GM19238 (cell line): ENCODE measurements around the gene UCP2.

Source experiments
- DNase-seq: peaks from one replicate; pipeline ENCODE4 v3.0.0; 2011; ENCODE audit warnings: low spot score; ENCODE audit not compliant: insufficient read length

Gene UCP2, protein sequence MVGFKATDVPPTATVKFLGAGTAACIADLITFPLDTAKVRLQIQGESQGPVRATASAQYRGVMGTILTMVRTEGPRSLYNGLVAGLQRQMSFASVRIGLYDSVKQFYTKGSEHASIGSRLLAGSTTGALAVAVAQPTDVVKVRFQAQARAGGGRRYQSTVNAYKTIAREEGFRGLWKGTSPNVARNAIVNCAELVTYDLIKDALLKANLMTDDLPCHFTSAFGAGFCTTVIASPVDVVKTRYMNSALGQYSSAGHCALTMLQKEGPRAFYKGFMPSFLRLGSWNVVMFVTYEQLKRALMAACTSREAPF

GRCh38 chr11:73982595-73982989, at the start of gene UCP2:
Gene UCP2 (minus strand): TSS chr11:73982843. CDS start chr11:73978378, 4,465 bp downstream.
- peak; percentile 64 for DNase-seq

GRCh38 chr11:74030723-74031676, 48.4 kb upstream of the UCP2 start:
- DNase-seq, result no peak

- no peak for DNase-seq
Measured at GRCh38 chr11:74025467-74026166, 43.0 kb upstream of the UCP2 start.

DNA sequence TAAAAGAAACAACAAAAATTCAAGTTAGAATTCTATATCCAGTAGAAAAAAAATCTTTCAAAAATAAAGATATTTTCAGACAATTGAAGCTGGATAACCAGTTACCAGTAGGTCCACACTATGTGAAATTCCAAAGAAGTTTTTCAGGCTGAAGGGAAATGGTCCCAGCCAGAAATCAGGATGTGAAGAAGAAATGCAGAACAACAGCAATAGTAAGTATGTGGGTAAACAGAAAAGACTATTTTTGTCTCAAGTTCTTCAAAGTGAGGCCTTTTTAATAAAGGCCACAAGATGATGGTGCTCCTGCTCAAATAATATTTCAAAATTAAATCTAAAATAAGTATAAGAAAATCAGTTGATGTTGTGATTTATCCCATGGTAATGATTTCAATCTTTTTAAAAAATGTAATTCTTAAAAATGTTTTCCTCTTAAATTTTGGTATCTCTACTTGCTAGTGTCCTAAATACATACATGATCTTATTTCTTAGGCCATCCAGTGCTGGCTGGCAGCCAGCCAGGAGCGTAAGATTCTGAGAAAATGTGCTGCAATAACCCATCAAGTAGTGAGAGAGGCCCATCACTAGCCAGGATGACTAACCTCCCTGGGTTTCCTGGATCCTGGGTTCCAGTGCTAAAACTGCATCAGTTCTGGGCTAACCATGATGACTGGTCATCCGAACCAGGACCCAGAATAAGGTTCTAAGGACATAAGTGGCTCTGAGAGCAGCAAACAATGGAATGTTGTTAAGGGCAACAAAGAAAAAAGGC, 41.8 kb upstream of the UCP2 start:
- DNase-seq, result no peak

- DNase-seq, result no peak
Measured at GRCh38 chr11:74023276-74023675, 40.6 kb upstream of the UCP2 start.

DNA sequence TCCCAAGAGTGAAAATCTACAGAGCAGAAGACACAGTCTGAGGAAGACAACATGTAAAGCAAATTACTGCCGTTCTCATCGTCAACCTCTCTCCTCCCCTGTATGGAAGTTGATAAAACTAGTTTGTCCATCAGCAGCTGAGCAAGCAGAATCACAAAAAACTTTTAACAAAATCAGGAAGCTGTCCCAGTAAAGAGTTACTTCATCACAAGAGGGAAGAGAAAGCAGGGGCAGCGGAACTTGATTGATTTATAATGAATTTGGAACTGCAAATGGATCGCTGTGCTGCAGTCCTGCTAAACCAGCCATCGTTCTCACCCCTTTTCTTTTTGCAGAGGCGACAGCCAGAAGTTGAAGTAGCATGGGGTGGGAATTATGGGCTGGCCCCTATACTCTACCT, 39.9 kb upstream of the UCP2 start:
- no peak for DNase-seq

GRCh38 chr11:74021998-74022397, 39.4 kb upstream of the UCP2 start:
- DNase-seq, result no peak

- no peak for DNase-seq
Measured at GRCh38 chr11:74020539-74020938, 37.9 kb upstream of the UCP2 start.

GRCh38 chr11:74019860-74020259, 37.2 kb upstream of the UCP2 start:
- no peak for DNase-seq

DNA sequence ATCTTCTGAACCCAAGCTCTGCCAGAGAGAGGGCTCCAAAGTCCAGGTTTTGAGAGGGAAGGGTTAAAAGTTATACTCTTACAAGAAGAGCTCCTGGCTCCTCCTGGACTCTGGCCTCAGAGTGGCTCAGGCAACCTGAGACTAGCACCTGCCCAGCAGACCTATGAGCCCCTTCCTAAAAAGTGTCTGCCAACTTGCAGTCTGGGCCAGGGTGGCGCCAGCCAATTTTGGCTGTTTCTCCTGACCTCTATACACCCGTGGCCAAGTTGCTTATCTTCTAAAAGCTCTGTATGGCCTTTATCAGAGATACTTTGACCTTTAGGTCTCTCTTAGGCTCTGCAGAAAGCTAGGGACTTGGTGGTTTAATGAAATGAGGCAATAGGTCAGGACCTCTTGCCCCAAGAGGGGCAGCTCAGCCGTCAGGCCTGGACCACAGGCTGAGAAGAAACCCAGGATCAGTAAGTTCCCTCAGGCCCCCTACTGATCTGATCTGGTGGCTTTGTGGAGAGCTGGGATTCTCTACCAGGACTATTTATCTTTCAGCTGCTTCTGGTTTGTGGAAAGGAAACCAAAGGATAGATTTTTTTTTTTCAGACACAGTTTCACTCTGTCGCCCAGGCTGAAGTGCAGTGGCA, 36.6 kb upstream of the UCP2 start:
- DNase-seq, result no peak

DNA sequence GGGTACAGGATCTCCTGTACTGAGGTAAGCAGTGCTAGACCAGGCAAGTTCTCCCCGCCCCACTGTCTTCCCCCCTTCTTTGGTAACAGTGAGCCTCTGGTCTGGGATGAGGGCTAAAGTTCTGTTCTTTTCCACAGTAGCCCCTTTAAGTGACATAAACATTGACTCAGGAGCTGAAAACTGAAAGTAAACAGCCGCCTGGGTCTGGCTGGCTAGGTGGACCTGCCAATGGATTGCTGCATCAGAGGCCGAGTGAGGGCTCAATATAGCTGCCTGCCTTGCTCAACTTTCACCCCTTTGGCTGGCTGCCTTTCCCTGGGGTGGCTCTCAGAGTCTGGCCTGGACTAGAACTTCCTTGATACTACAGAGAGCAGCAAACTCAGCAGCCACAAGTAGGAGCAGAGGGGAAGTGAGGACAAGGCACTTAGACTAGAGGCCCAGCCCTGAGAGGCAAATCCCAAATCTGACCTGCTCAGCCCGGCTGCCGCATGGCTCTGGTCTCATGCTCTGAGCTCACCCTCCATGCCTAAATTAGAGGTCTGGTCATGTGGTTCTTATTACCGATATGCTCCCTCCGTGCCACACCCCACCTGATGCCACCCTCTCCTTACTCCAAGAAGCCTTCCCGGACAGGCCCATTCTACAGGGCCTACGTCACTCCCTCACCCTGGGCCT, 35.8 kb upstream of the UCP2 start:
- no peak for DNase-seq

- no peak for DNase-seq
Measured at GRCh38 chr11:74017631-74018030, 35.0 kb upstream of the UCP2 start.

GRCh38 chr11:74015919-74016684, 33.5 kb upstream of the UCP2 start:
- DNase-seq, result no peak

DNA sequence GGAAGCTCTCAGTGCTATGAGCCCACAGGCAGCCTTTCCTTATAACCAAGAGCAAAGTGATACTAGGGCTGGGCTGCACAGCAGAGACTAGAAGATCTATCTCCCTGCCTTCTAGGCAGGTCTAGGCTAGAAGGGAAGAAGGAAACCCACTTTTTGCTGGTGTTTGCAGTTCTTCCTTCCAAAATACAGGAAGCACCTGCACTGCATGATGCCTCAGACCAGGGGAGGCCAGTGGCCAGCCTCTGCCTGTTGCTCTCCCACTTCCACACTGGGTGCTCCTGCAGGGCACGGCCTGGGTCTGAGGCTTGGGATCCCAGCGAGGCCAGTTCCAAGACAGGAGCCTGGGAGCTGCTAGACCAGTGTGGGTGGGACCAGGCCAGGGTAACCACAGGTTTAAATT, 32.2 kb upstream of the UCP2 start:
- DNase-seq, result no peak

DNA sequence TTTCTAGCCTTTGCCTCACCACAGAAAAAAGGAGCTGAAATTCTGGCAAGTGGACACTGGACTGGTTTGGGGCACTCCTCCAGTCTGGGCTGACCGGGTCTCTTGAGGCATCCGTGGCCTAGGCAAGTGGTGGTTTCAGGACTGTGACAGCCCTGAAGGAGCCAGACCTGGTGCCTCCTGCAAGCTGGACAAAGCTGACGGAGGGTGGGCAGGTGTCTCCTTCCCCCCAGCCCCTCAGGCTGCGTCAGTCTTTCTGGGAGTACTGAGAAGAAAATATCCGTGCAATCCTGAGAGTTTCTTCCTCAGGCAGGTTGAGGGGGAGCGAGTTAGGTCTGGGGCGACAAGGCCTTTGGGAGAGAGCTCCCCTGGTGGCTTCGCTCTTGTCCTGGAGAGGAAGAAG, 30.5 kb upstream of the UCP2 start:
- no peak for DNase-seq

DNA sequence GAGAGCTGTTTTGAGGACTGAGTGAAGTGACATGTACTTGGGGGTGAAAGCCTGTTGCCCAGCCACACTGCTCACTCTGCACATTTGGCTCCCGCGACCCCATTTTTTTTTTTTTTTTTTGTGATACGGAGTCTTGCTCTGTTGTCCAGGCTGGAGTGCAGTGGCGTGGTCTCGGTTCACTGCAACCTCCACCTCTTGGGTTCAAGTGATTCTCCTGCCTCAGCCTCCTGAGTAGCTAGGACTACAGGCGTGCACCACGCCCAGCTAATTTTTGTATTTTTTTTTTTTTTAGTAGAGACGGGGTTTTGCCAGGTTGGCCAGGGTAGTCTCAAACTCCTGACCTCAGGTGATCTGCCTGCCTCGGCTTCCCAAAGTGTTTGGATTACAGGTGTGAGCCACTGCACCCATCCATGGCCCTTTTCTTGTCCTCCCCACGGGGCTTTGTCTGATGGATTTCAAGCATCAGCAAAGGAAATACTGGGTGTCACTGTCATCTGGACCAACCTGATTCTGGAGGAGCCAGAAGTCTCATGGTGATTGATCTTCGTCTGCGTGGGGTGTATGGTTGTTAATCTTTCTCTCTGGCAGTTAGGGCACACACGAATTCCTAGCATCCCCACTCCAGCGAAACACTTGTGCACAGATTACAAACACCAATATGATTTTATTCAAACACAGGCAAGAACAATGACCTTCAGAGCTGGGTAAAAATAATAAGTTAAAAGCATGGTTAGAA, 29.6 kb upstream of the UCP2 start:
- no peak for DNase-seq

- peak; percentile 50 for DNase-seq
Measured at GRCh38 chr11:74011360-74012073, 28.9 kb upstream of the UCP2 start.
